DMS153 treated with DMSO at 0.1 percent for 48 hours (cell line): ENCODE measurements around the gene SEZ6L2.
"Not testable (repeated sequence)": the region's sequence is repeated elsewhere in the genome, so short reads cannot be mapped to it uniquely, and the experiment has no call there.

Source experiments
- DNase-seq: peaks from one replicate; lab custom pipeline; 2025; ENCODE audit not compliant: unreplicated experiment; lab: John Stamatoyannopoulos, UW

Gene SEZ6L2

GRCh38 chr16:29891525-29892457 lies 7.6 kb downstream of the SEZ6L2 start:
- no peak for DNase-seq

GRCh38 chr16:29889372-29889771 lies 10.0 kb downstream of the SEZ6L2 start:
- not testable (repeated sequence) for DNase-seq

- DNase-seq: no peak
These were observed 15.4 kb downstream of the SEZ6L2 start for GRCh38 chr16:29883987-29884386.

- no peak for DNase-seq
These were observed 18.3 kb downstream of the SEZ6L2 start for GRCh38 chr16:29881050-29881449.

- no peak for DNase-seq
These were observed 21.2 kb downstream of the SEZ6L2 start for GRCh38 chr16:29878172-29878571.

GRCh38 chr16:29877266-29877961 lies 21.9 kb downstream of the SEZ6L2 start:
- no peak for DNase-seq

- no peak for DNase-seq
These were observed 22.6 kb downstream of the SEZ6L2 start for GRCh38 chr16:29876594-29877249.

GRCh38 chr16:29876217-29876593 lies 23.1 kb downstream of the SEZ6L2 start:
- DNase-seq: no peak

- DNase-seq: no peak
These were observed 24.1 kb downstream of the SEZ6L2 start for GRCh38 chr16:29875206-29875605.

- no peak for DNase-seq
These were observed 26.0 kb downstream of the SEZ6L2 start for GRCh38 chr16:29873319-29873718.

GRCh38 chr16:29871822-29872546 lies 27.4 kb downstream of the SEZ6L2 start:
- no peak for DNase-seq

GRCh38 chr16:29869067-29869466 lies 30.3 kb downstream of the SEZ6L2 start:
- not testable (repeated sequence) for DNase-seq

- DNase-seq: no peak
These were observed 30.8 kb downstream of the SEZ6L2 start for GRCh38 chr16:29868396-29869009.

- no peak for DNase-seq
These were observed 35.1 kb downstream of the SEZ6L2 start for GRCh38 chr16:29864205-29864604.

GRCh38 chr16:29863669-29863984 lies 35.7 kb downstream of the SEZ6L2 start:
- DNase-seq: no peak

GRCh38 chr16:29862884-29863668 lies 36.3 kb downstream of the SEZ6L2 start, which contains the start of gene CDIPT:
CDIPT (minus strand) TSS chr16:29863226; CDS start chr16:29862857, 369 bp downstream.
- DNase-seq: peak; percentile 93

GRCh38 chr16:29862383-29862883 lies 36.9 kb downstream of the SEZ6L2 start:
- no peak for DNase-seq

GRCh38 chr16:29860218-29860617 lies 39.1 kb downstream of the SEZ6L2 start:
- DNase-seq: no peak

- DNase-seq: no peak
These were observed 40.4 kb downstream of the SEZ6L2 start for GRCh38 chr16:29858974-29859373.
